Subcutaneous adipose tissue (tissue), 4 donors: ENCODE results near the gene DENND4A. TPM values are rescaled to one million over a fixed set of nuclear protein-coding genes. Genes with fewer than 3 reads are reported as not detected.

ENCODE experiments used
- small RNA-seq: library from RNA; depleted of rRNA; stranded (forward); fragments of <200 nt; gene quantifications from one replicate; pipeline ENCODE3, GENCODE V24; 2016
- total RNA-seq, 4 donors: library from RNA; depleted of rRNA; stranded (reverse); fragments of >200 nt; gene quantifications; one replicate each; pipeline ENCODE4 v1.1.0, GENCODE V29; 2016
- TF ChIP-seq, protein P1 (sequence below): fragments of 450-650 bp; IDR thresholded peaks from one replicate; pipeline ENCODE4 v1.5.1; 2016; ENCODE audit warnings: low read depth, mild to moderate bottlenecking, control low read depth, antibody characterized with exemption, moderate library complexity

The DENND4A gene
- total RNA-seq, 4 donors from 2014 or later = 29.4 to 36.7 (median 33.3) TPM

DNA sequence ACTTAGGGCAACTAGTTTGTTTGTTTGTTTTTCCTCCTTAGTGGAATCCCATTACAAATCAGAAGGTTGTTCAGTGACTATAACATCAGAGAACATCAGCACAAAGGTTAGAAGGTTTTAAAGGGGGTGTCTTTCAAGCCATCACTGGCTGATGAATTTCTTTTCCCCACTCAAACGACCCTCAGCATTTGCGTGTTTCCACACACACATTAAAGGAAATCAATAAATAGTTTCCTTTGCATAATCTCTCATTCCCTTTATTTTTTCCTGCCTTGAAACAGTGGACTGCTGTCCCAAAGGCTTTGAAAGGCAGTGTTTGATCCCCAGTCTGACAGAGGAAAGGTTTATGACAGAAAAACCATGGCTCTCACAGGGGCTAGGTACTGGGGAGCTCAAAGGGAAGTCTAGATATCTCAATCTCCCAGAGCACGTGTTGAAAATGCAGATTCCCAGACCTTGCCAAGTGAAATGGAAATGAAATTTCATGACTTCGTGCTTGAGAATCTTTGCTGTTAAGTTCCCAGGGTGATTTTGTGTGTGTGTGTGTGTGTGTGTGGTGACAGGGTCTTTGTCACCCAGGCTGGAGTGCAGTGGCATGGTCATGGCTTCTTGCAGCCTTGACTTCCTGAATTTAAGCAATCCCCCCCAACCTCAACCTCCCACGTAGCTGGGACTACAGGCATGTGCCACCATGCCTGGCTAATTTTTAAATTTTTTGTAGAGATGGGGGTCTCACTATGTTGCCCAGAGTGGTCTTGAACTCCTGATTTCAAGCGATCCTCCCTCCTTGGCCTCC is 178.9 kb downstream of the DENND4A start:
- TF ChIP-seq, protein P1, sequence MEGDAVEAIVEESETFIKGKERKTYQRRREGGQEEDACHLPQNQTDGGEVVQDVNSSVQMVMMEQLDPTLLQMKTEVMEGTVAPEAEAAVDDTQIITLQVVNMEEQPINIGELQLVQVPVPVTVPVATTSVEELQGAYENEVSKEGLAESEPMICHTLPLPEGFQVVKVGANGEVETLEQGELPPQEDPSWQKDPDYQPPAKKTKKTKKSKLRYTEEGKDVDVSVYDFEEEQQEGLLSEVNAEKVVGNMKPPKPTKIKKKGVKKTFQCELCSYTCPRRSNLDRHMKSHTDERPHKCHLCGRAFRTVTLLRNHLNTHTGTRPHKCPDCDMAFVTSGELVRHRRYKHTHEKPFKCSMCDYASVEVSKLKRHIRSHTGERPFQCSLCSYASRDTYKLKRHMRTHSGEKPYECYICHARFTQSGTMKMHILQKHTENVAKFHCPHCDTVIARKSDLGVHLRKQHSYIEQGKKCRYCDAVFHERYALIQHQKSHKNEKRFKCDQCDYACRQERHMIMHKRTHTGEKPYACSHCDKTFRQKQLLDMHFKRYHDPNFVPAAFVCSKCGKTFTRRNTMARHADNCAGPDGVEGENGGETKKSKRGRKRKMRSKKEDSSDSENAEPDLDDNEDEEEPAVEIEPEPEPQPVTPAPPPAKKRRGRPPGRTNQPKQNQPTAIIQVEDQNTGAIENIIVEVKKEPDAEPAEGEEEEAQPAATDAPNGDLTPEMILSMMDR = no peak

DNA sequence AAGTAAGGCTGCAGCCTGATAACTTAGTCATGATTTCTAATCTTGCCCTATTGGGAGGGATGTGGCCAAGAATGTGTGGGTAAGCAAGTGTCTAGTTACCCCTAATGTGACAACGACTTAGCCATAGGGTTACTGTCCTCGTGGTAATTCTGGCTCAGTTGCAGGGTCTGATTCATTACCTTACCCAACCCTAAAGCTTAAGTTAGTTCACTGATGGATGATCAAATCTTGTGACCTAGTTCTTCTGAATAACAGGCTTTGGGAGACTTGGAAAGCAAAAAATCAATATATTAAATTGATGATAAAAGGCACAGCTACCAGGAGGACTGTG is 179.5 kb downstream of the DENND4A start:
- TF ChIP-seq, protein P1 = no peak

DNA sequence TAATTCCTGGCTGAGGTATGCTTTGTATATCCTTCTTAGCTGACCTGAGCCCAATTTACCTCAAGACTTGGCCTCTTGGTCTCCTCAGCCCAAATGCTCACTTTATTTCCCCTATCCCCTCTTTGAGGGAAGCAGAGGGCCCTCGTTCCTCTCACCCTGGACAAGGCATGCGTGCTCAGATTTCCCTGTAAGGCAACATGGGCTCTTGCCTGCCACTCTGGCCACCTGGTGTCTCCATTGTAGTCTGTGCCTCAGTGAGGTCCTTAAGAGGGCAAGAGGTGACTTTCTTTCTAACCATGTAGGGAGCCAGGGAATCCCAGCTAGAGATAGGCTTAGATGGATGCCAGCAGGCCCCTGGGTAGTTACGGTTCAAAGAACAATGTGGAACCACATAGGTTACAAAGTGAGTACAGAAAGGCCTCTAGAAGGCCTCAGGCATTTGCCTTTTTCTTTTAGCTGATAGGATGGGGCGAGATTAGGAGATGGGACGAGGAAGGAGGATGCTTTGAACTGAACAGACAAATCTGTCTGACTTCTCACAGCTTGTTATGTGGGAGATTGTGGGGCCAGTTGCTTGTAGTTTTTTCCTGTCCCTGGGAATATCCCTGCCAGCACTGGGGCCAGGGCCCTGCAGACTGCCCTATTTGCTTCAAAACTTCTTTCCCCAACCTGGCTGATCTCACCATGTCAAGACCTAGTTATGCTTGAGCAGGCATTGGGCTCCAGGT is 180.0 kb downstream of the DENND4A start:
- TF ChIP-seq, protein P1 = no peak

DNA sequence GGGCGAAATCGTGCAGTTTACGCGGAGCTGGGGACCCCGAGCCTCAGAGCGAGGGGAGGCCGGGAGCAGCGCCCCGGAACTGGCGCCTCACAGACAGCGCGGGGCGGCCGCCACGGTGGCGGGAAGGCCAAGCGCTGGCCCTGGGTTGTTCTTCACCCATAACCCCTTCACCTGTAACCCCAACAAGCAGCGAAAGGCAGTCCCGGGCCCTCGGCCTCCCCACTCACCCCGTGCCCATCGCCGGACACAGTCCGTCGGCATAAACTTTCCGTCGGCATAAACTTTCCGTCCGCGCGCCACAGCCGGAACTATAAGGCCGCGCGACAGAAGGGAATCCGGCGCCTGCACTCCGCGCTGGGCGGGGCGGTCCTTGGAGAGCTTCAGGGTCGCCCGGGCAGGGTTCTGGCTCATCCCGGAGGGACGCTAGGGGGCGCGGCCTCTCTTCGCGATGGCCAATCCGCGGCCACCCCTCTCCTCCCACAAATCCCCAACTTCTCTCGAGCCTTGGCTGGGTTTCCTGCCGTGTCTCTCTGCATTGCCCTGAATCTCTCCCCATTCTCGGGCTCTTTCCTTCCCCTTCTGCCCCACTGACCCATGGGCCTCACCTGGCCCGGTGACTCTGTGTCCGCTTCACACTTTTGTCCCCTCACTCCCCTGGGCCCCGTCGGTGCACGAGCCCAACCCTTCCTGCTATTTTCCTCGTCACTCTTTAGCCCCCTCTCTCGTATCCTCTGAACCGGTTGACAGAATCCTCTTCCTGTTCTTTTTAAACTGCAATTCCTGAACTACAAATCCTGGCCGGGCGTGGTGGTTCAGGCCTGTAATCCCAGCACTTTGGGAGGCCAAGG is 181.0 kb downstream of the DENND4A start, which contains the start of gene INTS14:
TSS of gene INTS14 (minus strand) at position 261 of the 848 bp plus-strand sequence. CDS start 3,751 bp downstream, outside the sequence.
- TF ChIP-seq, protein P1 = no peak

Small RNA genes lying within 50 kb of the gene (small RNA-seq; reads per million reads assigned to genes)
- gene MIR4511 (not detected), gene SNORD13E (not detected)

Other genes with a start within 250 kb of the DENND4A start
- 10 to 100 TPM; 23.1 to 39.4 (median 31.1) TPM for gene INTS14, start 181.2 kb downstream of the DENND4A start, total RNA-seq
- 10 to 100 TPM in 2 of 4 donors, 1 to 10 TPM in 2; 2.9 to 13.0 (median 9.7) TPM for gene SLC24A1, start 170.4 kb downstream of the DENND4A start, total RNA-seq
- 100 to 1,000 TPM; 121 to 283 (median 143) TPM for gene RAB11A, start 77.2 kb upstream of the DENND4A start, total RNA-seq